ENCODE measurements around the gene TMEFF2. TPM values are rescaled to one million over a fixed set of nuclear protein-coding genes. Genes with fewer than 3 reads are reported as not detected.

TMEFF2 gene
- total and polyA plus RNA-seq, 4 donors: 0.08 TPM; not detected in 3

- TF ChIP-seq YY1 (IDR thresholded peaks at IDR 0.05): no peak
- no peak for TF ChIP-seq SP1 (IDR thresholded peaks at IDR 0.05)
Measured at GRCh38 chr2:191917430-191917881, 277.3 kb downstream of the TMEFF2 start (continued).

DNA sequence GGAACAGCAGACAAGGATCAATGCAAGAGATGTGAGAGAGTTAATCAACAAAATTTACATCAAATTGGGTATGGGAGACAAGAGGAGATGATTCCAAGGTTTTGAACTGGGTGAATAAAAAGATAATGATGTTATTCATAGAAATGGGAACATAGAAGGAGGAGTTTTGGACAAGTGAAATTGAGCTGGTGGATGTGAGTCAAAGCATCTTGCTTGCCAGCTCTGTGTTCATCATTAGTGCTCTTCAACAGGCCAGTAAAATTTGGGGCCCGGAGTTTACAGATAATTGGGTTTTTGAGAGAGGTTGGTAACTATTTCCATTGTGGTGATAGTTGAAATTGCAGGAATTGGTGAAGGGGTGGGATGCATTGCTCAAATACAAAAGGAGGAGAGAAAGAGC is 277.9 kb downstream of the TMEFF2 start:
- Histone ChIP-seq H3K4me3 (ENCODE audit: low read depth in 1 of 3, low read length in 3 of 3) (no peak overlapping the region), H3K9ac (ENCODE audit: low read depth in 1 of 2, low read length in 2 of 2) (no peak overlapping the region), H3K27me3 (ENCODE audit: control insufficient read depth in 4 of 4, insufficient read depth in 4 of 4, low read length in 3 of 4) (no peaks in the 10 kb centered on the region), H3K36me3 (ENCODE audit: control insufficient read depth in 4 of 4, insufficient read depth in 3 of 4, low read depth in 1 of 4, low read length in 3 of 4) (no peaks in the 10 kb centered on the region), H3K4me1 (ENCODE audit: control insufficient read depth in 4 of 4, insufficient read depth in 4 of 4, low read length in 3 of 4) (no peaks in the 10 kb centered on the region), H3K27ac (ENCODE audit: low read depth in 1 of 2, low read length in 2 of 2) (no peak overlapping the region), H3K9me3 (ENCODE audit: control insufficient read depth in 4 of 4, low read length in 3 of 4) (peaks cover 0 to 2% (median 0%) of the 10 kb centered on the region in 4 donors)
- 90% methylated on average over 1 of the region's 1 CpG for WGBS
- TF ChIP-seq RXRA (IDR thresholded peaks at IDR 0.05) (no peak), HNF4G (IDR thresholded peaks at IDR 0.05) (no peak), EGR1 (IDR thresholded peaks at IDR 0.05; ENCODE audit: low read depth in 2 of 2) (no peak), SP1 (IDR thresholded peaks at IDR 0.05) (no peak), RAD21 (IDR thresholded peaks at IDR 0.05) (no peak), GABPA (IDR thresholded peaks at IDR 0.05 in 1 of 2, conservative IDR thresholded peaks at IDR 0.05 in 1 of 2) (no peak), YY1 (IDR thresholded peaks at IDR 0.05) (no peak), FOXA1 (IDR thresholded peaks at IDR 0.05) (no peak), NR2F2 (IDR thresholded peaks at IDR 0.05) (no peak), MAX (IDR thresholded peaks at IDR 0.05) (no peak), TAF1 (conservative IDR thresholded peaks at IDR 0.05) (no peak), HNF4A (conservative IDR thresholded peaks at IDR 0.05) (no peak), FOXA2 (IDR thresholded peaks at IDR 0.05) (no peak), JUND (IDR thresholded peaks at IDR 0.05) (no peak), CTCF (IDR thresholded peaks at IDR 0.05; ENCODE audit: low read depth, low read length, missing input control) (no peak)
- TF ChIP-seq, protein P1, sequence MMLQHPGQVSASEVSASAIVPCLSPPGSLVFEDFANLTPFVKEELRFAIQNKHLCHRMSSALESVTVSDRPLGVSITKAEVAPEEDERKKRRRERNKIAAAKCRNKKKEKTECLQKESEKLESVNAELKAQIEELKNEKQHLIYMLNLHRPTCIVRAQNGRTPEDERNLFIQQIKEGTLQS (IDR thresholded peaks at IDR 0.05): no peak
- TF ChIP-seq, protein P2, sequence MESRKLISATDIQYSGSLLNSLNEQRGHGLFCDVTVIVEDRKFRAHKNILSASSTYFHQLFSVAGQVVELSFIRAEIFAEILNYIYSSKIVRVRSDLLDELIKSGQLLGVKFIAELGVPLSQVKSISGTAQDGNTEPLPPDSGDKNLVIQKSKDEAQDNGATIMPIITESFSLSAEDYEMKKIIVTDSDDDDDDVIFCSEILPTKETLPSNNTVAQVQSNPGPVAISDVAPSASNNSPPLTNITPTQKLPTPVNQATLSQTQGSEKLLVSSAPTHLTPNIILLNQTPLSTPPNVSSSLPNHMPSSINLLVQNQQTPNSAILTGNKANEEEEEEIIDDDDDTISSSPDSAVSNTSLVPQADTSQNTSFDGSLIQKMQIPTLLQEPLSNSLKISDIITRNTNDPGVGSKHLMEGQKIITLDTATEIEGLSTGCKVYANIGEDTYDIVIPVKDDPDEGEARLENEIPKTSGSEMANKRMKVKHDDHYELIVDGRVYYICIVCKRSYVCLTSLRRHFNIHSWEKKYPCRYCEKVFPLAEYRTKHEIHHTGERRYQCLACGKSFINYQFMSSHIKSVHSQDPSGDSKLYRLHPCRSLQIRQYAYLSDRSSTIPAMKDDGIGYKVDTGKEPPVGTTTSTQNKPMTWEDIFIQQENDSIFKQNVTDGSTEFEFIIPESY (IDR thresholded peaks at IDR 0.05): no peak
- TF ChIP-seq, protein P3, sequence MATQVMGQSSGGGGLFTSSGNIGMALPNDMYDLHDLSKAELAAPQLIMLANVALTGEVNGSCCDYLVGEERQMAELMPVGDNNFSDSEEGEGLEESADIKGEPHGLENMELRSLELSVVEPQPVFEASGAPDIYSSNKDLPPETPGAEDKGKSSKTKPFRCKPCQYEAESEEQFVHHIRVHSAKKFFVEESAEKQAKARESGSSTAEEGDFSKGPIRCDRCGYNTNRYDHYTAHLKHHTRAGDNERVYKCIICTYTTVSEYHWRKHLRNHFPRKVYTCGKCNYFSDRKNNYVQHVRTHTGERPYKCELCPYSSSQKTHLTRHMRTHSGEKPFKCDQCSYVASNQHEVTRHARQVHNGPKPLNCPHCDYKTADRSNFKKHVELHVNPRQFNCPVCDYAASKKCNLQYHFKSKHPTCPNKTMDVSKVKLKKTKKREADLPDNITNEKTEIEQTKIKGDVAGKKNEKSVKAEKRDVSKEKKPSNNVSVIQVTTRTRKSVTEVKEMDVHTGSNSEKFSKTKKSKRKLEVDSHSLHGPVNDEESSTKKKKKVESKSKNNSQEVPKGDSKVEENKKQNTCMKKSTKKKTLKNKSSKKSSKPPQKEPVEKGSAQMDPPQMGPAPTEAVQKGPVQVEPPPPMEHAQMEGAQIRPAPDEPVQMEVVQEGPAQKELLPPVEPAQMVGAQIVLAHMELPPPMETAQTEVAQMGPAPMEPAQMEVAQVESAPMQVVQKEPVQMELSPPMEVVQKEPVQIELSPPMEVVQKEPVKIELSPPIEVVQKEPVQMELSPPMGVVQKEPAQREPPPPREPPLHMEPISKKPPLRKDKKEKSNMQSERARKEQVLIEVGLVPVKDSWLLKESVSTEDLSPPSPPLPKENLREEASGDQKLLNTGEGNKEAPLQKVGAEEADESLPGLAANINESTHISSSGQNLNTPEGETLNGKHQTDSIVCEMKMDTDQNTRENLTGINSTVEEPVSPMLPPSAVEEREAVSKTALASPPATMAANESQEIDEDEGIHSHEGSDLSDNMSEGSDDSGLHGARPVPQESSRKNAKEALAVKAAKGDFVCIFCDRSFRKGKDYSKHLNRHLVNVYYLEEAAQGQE (IDR thresholded peaks at IDR 0.05): no peak
- no peak for DNase-seq (ENCODE audit: low spot score)
